GM19099 (cell line): ENCODE measurements around the gene UBLCP1.

Experiments used
- POLR2A ChIP-seq: IDR thresholded peaks from 3 replicates; pipeline ENCODE4 v1.6.1; 2011; ENCODE audit warnings: low read depth; ENCODE audit not compliant: insufficient read length; ENCODE audit errors: extremely low read depth

UBLCP1 gene

GRCh38 chr5:159262859-159263568 is at the start of gene UBLCP1:
Gene UBLCP1 (plus strand): TSS chr5:159263290. CDS start chr5:159268916, 5,626 bp downstream.
- peak; percentile 86 for TF ChIP-seq POLR2A

- TF ChIP-seq POLR2A, result no peak
Observed at GRCh38 chr5:159214486-159215271, 48.4 kb upstream of the UBLCP1 start.

GRCh38 chr5:159215886-159216285 is 47.2 kb upstream of the UBLCP1 start:
- TF ChIP-seq POLR2A, result no peak

GRCh38 chr5:159216454-159216853 is 46.6 kb upstream of the UBLCP1 start:
- TF ChIP-seq POLR2A, result no peak

- TF ChIP-seq POLR2A, result no peak
Observed at GRCh38 chr5:159217236-159217635, 45.9 kb upstream of the UBLCP1 start.

GRCh38 chr5:159218595-159219023 is 44.5 kb upstream of the UBLCP1 start:
- TF ChIP-seq POLR2A, result no peak

GRCh38 chr5:159220206-159220605 is 42.9 kb upstream of the UBLCP1 start:
- TF ChIP-seq POLR2A, result no peak

- TF ChIP-seq POLR2A, result no peak
Observed at GRCh38 chr5:159223469-159223868, 39.6 kb upstream of the UBLCP1 start.

- TF ChIP-seq POLR2A, result no peak
Observed at GRCh38 chr5:159224471-159224870, 38.6 kb upstream of the UBLCP1 start.

- TF ChIP-seq POLR2A, result no peak
Observed at GRCh38 chr5:159226451-159226850, 36.6 kb upstream of the UBLCP1 start.

GRCh38 chr5:159227452-159227851 is 35.6 kb upstream of the UBLCP1 start:
- no peak for TF ChIP-seq POLR2A

- TF ChIP-seq POLR2A, result no peak
Observed at GRCh38 chr5:159230657-159231056, 32.4 kb upstream of the UBLCP1 start.

GRCh38 chr5:159231167-159231566 is 31.9 kb upstream of the UBLCP1 start:
- no peak for TF ChIP-seq POLR2A

GRCh38 chr5:159240301-159240870 is 22.7 kb upstream of the UBLCP1 start:
- TF ChIP-seq POLR2A, result no peak

GRCh38 chr5:159241946-159242552 is 21.0 kb upstream of the UBLCP1 start:
- no peak for TF ChIP-seq POLR2A
